Measurements from ENCODE around the gene SRXN1.

GRCh38 chr20:668050-668449 is 15.1 kb upstream of the SRXN1 start:
- TF ChIP-seq CTCF (IDR thresholded peaks at IDR 0.05) (no peak), POLR2A (IDR thresholded peaks at IDR 0.05) (no peak)
